GM19455 (cell line): ENCODE results near the gene CISD2.
"Not testable (repeated sequence)": the region's sequence is repeated elsewhere in the genome, so short reads cannot be mapped to it uniquely, and the experiment has no call there.

Experiments
- ATAC-seq: cut with Tn5 transposase; IDR thresholded peaks from one replicate; pipeline ENCODE4 v1.9.1; 2021; ENCODE audit not compliant: unreplicated experiment

CISD2 gene

GRCh38 chr4:102901804-102902203, 33.0 kb downstream of the CISD2 start:
- ATAC-seq: no peak

GRCh38 chr4:102918859-102919258, 50.1 kb downstream of the CISD2 start:
- ATAC-seq: no peak

DNA sequence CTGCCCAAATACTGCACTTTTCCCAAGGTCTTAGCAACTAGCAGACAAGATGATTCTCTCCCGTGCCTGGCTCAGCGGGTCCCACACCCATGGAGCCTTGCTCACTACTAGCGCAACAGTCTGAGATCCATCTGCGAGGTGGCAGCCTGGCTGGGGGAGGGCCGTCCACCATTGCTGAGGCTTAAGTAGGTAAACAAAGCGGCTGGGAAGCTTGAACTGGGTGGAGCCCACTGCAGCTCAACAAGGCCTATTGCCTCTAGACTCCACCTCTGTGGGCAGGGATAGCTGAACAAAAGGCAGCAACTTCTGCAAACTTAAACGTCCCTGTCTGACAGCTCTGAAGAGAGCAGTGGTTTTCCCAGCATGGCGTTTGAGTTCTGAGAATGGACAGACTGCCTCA, 50.9 kb downstream of the CISD2 start:
- not testable (repeated sequence) for ATAC-seq

DNA sequence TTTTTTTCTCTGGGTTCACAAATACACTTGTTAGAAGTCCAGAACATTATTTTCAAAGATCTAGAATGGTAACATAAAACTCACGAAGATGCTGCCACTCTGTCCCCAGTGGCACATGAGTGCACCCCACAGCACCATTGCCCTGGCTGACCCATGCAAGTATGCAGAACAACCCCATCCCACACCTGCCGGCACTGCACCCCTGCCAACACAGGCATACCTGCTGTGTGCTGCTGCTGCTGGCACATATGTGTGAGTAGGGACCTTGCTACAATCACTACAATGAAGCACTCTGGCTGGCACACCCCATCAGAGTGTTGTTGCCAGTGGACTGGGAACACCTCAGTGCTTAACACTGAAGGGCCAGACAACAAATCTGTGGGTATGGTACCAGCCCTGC, 66.9 kb downstream of the CISD2 start:
- no peak for ATAC-seq

DNA sequence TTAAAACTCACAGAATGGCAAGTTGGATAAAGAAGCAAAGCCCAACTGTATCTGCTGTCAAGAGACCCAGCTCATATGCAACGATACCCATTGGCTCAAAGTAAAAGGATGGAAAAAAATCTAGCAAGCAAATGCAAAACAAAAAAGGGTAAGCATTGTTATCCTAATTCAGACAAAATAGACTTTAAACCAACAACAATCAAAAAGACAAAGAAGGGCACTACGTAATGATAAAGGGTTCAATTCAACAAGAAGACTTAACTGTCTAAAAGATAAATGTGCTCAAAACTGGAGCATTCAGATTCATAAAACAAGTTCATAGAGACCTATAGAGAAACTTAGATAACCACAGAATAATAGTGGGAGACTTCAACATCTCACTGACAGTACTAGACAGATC, 69.3 kb downstream of the CISD2 start:
- ATAC-seq: not testable (repeated sequence)
